Mesodermal cell (in vitro differentiated cells): ENCODE results near the gene KRTAP10-6.
"Not testable (repeated sequence)": the region's sequence is repeated elsewhere in the genome, so short reads cannot be mapped to it uniquely, and the experiment has no call there.

Experiments used
- H3K27ac ChIP-seq: 2 replicates; pipeline ENCODE4 v1.7.0; 2013; ENCODE audit warnings: mild to moderate bottlenecking, low read depth, low read length, moderate library complexity; ENCODE audit not compliant: severe bottlenecking
- H3K36me3 ChIP-seq: 2 replicates; pipeline ENCODE4 v1.7.1; 2013; ENCODE audit warnings: mild to moderate bottlenecking, low read length, moderate library complexity; ENCODE audit not compliant: control insufficient read depth, insufficient read depth
- H3K4me1 ChIP-seq: one replicate; pipeline ENCODE4 v1.7.1; 2013; ENCODE audit warnings: mild to moderate bottlenecking, low read length; ENCODE audit not compliant: insufficient read depth, control insufficient read depth, poor library complexity, severe bottlenecking
- H3K4me3 ChIP-seq: 2 replicates; pipeline ENCODE4 v1.7.0; 2013; ENCODE audit warnings: low read length, control low read depth, mild to moderate bottlenecking; ENCODE audit not compliant: insufficient read depth, poor library complexity, severe bottlenecking; ENCODE audit errors: extremely low read depth
- H3K9me3 ChIP-seq: 2 replicates; pipeline ENCODE4 v1.7.1; 2013; ENCODE audit warnings: mild to moderate bottlenecking, low read length, moderate library complexity; ENCODE audit not compliant: control insufficient read depth
- WGBS, 2 experiments: methylation state at CpG; one replicate each; pipeline ENCODE4 v1.1.5; 2013; ENCODE audit warnings: missing lambda C conversion rate in 2 of 2; ENCODE audit not compliant: insufficient coverage in 2 of 2; 5-methylcytosine and 5-hydroxymethylcytosine counted together

The KRTAP10-6 gene

DNA sequence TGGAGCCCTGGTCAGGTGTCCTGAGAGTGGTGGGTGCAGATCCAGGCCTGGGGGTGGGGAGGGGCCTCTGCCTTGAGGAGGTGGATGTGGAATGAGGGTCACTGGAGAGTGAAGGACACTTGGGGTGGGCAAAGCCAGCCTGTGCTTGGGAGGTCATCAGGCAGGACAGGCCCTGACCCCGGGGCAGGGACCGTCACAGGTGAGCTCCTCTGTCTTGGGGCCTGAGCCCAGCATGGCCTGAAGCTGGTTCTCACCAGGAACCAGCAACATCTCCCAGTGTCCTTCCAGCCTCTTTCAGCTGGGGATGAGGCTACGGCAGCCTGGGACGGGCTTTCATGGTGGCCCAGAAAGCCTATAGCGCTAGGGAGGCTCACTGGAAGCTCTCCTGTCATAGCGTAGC lies 40.2 kb downstream of the KRTAP10-6 start:
- peaks cover 7% of the 10 kb centered on the region for H3K9me3 ChIP-seq
- H3K27ac ChIP-seq, result no peak overlapping the region
- H3K4me3 ChIP-seq, result no peak overlapping the region
- H3K4me1 ChIP-seq, result peaks cover 13% of the 10 kb centered on the region
- no peaks in the 10 kb centered on the region for H3K36me3 ChIP-seq
- 79 to 99% methylated on average over 5 to 6 of the region's 6 CpGs for WGBS, 2 experiments

DNA sequence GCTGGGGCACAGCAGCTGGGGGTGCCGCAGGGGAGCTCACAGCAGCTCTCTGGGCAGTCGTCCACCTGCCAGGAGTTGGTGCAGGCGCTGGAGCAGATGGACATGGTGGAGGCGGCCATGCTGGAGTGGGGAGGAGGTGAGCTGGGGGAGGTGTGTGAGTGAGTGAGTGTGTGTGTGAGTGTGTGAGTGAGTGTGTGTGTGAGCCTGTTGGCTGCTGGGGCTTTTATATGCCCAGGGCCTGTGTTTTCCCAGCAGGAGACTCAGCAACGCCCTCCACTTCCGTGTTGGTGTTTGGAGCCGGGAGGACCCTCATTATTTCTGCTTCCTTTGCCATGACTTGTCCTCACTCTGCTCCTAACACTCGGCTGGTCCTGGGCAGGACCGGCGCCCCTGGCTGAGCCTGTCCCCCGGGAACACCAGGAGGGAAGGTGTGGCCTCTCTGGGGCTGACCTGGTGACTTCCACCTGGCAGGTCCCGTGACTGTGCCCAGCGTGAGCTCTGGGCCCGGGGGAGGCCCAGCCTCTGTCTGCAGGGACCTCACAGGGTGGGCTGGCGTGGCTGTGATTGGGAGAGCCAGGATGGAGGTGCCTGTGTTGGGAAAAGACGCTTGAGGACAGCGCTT lies 40.9 kb downstream of the KRTAP10-6 start, which contains the start of gene KRTAP10-2:
Gene KRTAP10-2, minus strand, starts transcription at position 166 of the 622 bp plus-strand sequence. Its CDS starts 47 bp downstream, at position 119.
- WGBS, 2 experiments, result 82 to 90% methylated on average over 16 to 17 of the region's 17 CpGs
- Histone ChIP-seq H3K27ac (no peak within 1 kb of the TSS), H3K4me3 (no peak within 1 kb of the TSS), H3K9me3 (peaks cover 7% of the 10 kb centered on the region), H3K36me3 (no peaks in the 10 kb centered on the region), H3K4me1 (peaks cover 9% of the 10 kb centered on the region)

DNA sequence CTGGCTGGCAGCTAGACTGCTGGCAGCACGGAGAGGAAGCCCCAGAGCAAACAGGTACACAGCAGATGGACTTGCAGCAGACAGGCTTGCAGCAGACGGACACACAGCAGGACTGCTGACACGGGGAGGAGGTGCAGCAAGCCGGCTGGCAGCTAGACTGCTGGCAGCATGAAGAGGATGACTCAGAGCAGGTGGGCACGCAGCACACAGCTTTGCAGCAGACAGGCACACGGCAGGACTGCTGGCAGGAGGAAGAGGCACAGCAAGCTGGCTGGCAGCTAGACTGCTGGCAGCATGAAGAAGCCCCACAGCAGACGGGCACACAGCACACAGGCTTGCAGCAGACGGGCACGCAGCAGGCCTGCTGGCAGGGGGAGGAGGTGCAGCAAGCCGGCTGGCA lies 41.5 kb downstream of the KRTAP10-6 start:
- H3K27ac ChIP-seq, result no peak overlapping the region
- H3K4me1 ChIP-seq, result peaks cover 9% of the 10 kb centered on the region
- H3K36me3 ChIP-seq, result no peaks in the 10 kb centered on the region
- WGBS, 2 experiments, result 81 to 82% methylated on average over 9 to 10 of the region's 10 CpGs
- no peak overlapping the region for H3K4me3 ChIP-seq
- H3K9me3 ChIP-seq, result peaks cover 7% of the 10 kb centered on the region

DNA sequence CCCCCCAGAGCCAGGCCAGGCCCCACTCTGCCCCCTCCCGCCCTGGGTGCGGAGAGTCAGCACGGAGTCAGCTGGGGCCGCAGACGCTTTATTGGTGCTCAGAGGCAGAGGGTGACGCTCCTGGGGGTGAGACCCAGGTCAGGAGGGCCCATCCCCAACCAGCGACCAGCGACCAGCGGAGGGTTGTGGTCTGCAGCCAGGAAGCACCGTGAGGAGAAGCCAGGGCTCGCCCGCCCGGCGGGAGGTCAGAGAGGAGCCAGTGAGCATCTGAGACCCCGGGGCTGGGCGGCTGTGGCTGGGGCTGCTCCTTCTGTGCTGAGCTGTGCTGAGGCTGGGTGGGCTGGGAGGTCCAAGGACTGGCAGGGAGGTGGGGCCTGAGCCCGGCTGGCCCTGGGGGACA lies 42.0 kb downstream of the KRTAP10-6 start:
- H3K27ac ChIP-seq, H3K9me3 ChIP-seq, H3K4me1 ChIP-seq, H3K36me3 ChIP-seq, H3K4me3 ChIP-seq: not testable (repeated sequence)
- 76 to 77% methylated on average over 4 to 9 of the region's 17 CpGs for WGBS, 2 experiments

DNA sequence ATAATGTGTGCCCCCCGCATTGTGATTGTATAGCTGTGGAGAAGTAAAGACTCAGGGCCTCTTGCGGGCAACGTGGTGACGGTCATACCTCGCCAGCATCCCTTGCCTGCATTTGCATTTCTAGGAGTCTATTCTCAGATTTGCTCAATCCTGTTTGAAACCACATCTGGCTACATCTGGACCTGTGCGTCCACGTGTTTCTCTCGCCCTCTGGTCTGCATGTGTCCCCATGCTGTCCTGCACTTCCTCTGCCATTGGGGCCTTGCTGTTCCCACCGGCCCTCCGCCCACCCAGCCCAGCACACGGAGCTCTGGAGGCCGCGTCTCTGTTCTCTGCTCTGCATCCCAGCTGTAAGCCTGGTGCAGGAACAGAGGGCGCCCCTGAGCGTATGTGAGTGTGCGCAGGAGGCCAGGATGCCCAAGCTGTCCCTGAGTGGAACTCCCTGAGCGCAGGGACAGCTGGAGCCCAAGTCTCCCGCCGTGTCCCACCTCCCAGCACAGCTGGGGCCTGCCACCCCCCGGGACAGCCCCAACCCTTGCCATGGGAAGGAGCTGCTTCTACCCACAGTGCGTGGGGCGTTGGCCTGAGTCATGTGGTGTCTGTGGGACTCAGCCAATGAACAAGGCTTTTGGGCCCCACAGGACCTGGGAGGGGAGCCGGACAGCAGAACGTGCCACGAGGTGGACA lies 42.6 kb downstream of the KRTAP10-6 start:
- peaks cover 7% of the 10 kb centered on the region for H3K9me3 ChIP-seq
- 80 to 83% methylated on average over 23 of the region's 25 CpGs for WGBS, 2 experiments
- no peak overlapping the region for H3K4me3 ChIP-seq
- H3K27ac ChIP-seq, result peak overlapping the region; percentile 72
- no peaks in the 10 kb centered on the region for H3K36me3 ChIP-seq
- H3K4me1 ChIP-seq, result peaks cover 9% of the 10 kb centered on the region

DNA sequence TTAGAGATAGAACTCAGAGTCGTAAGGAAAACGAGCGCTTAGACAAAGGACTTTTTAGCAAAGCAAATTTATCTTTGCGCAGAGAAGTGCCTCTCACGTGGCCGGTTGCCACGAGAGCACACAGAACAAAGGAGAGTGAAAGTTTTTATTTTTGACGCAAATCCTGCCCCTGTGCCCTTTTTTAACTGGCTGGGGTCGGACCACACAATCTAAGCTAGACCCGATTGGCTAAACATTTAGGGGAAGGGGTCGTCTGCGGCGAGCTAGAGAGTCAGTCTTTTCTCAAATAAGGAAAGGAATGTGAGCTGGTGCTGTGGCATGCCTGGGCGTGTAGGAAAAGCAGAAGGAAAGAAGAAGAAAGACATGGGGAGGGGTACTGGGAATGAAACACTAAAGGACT lies 43.4 kb downstream of the KRTAP10-6 start:
- H3K4me3 ChIP-seq, result no peak overlapping the region
- peaks cover 9% of the 10 kb centered on the region for H3K4me1 ChIP-seq
- H3K9me3 ChIP-seq, result peaks cover 4% of the 10 kb centered on the region
- H3K36me3 ChIP-seq, result no peaks in the 10 kb centered on the region
- peak overlapping the region; percentile 72 for H3K27ac ChIP-seq
- WGBS, 2 experiments, result 45% methylated on average over 14 of the region's 14 CpGs

DNA sequence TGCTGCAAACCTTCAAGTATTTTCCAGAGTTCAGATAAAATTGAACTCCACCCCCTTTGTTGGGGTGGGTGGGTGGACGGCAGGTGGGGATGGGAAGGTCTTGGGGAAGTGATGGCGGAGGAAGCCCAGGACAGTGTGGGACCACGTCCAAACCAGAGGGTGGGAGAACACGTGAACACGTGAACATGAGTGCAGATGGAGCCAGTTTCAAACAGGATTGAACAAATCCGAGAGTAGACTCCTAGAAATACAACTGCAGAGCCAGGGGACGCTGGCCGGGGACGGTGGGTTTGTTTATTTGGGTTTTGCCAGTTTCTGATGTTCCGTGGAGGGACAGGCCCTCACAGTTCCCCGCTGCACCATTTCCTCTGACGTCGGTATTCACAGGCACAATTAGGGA lies 43.9 kb downstream of the KRTAP10-6 start:
- H3K4me3 ChIP-seq, result no peak overlapping the region
- H3K4me1 ChIP-seq, result peaks cover 9% of the 10 kb centered on the region
- H3K27ac ChIP-seq, result peak overlapping the region; percentile 72
- 89 to 93% methylated on average over 11 to 12 of the region's 13 CpGs for WGBS, 2 experiments
- no peaks in the 10 kb centered on the region for H3K36me3 ChIP-seq
- peaks cover 4% of the 10 kb centered on the region for H3K9me3 ChIP-seq

DNA sequence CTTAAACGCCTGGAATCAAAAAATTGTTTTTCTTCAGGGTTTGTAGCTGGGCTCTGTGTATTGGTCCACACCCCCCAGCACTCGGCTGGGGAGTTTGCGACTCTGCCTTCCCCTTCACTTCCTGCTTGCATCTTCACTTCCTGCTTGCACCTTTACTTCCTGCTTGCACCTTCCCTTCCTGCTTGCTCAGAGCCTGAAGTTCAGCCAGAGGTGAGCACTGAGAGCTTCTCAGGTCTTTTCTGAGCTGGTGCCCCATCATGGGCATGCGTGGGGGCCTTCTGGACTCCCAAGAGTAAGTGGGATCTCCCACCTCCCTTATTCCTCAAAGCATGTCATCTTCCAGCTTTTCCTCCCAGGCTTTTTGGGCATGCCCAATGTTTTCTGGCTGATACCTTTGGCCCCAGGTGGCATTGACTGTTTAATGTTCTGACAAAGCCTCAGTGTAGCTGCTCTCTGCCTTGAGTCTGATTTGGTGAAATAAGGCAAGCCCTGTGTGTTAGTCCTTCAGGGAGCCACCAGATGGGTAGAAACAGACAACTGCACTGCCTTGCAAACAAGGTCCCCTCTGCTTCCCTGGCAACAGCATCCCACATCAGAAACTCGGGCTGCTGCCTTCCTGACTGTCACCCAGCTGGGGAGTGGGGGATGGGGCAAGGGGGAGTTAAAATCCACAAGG lies 44.5 kb downstream of the KRTAP10-6 start:
- Histone ChIP-seq H3K36me3 (no peaks in the 10 kb centered on the region), H3K4me3 (no peak overlapping the region), H3K9me3 (peaks cover 4% of the 10 kb centered on the region), H3K27ac (no peak overlapping the region), H3K4me1 (peaks cover 9% of the 10 kb centered on the region)
- 89 to 100% methylated on average over 1 to 4 of the region's 5 CpGs for WGBS, 2 experiments

DNA sequence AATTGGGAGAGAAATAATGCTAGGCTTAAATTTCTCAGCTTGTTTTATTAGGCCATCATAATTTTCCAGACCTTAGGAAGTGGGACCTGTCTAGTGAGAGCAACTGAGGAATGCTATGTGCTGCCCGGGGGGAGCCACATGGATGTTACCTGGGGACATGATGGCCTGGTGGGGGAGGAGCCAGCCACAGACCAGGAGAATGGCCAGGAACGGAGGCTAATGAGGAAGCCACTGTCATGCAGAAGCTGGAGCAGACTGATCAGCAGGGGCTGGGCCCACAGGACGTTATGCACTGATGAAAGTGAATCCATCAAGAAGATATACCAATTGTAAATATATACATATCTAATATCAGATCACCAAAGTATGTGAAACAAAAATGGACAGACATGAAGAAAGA lies 47.7 kb downstream of the KRTAP10-6 start:
- no peak overlapping the region for H3K4me3 ChIP-seq
- H3K27ac ChIP-seq, result no peak overlapping the region

DNA sequence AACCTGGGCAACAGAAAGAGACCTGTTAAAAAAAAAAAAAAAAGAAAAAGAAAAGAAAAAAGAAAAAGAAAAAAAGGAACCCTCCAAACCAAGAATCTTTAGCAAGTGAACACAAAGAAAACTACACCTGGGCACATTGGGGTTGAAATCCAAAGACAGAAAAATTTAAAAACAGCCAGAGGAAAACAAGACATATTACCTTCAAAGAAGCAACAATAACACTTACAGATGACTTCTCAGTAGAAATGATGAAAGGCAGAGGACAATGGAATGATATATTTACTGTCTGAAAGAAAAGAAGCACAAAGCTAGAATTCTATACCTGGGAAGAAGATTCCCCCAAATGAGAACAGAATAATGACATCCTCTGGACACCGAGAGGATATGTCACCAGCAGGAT lies 49.6 kb downstream of the KRTAP10-6 start:
- Histone ChIP-seq H3K4me3 (no peak overlapping the region), H3K9me3 (no peaks in the 10 kb centered on the region), H3K27ac (no peak overlapping the region), H3K4me1 (no peaks in the 10 kb centered on the region), H3K36me3 (no peaks in the 10 kb centered on the region)
- 86% methylated on average over 1 of the region's 1 CpG; no CpG with 5 or more reads in 1 of the 2 experiments for WGBS, 2 experiments

More for the DNA sequence above, 47.7 kb downstream of the KRTAP10-6 start:
- H3K9me3 ChIP-seq, result peaks cover 4% of the 10 kb centered on the region
- no peaks in the 10 kb centered on the region for H3K36me3 ChIP-seq
- H3K4me1 ChIP-seq, result peaks cover 9% of the 10 kb centered on the region
- WGBS, 2 experiments, result 53 to 59% methylated on average over 2 of the region's 3 CpGs
